Esophagus squamous epithelium (tissue), 5 donors: ENCODE data around the gene NACC1. TPM values are rescaled to one million over a fixed set of nuclear protein-coding genes. Genes with fewer than 3 reads are reported as not detected.

Source experiments
- DNase-seq: peaks from one replicate; lab custom pipeline; 2025; lab: John Stamatoyannopoulos, UW
- H3K27ac ChIP-seq, 4 donors: fragments of 200-600 bp; sonication (generic); one replicate each; pipeline ENCODE4 v1.5.1; 2016 to 2019; ENCODE audit warnings: mild to moderate bottlenecking in 1 of 4
- H3K27me3 ChIP-seq, 4 donors: fragments of 200-600 bp; sonication (generic); 1 replicate in 3 of 4; 2 replicates in 1 of 4; pipeline versions ENCODE4 v1.5.1 to v1.6.0; 2017 to 2021; ENCODE audit warnings: antibody characterized with exemption in 1 of 4
- H3K36me3 ChIP-seq, 3 donors: fragments of 200-600 bp; sonication (generic); one replicate each; pipeline ENCODE4 v1.5.1; 2016 to 2019
- H3K4me1 ChIP-seq, 3 donors: fragments of 200-600 bp; sonication (generic); one replicate each; pipeline ENCODE4 v1.5.1; 2017 to 2019
- H3K4me3 ChIP-seq, 4 donors: fragments of 200-600 bp; sonication (generic); 1 replicate in 3 of 4; 2 replicates in 1 of 4; pipeline ENCODE4 v1.5.1; 2016 to 2019; ENCODE audit warnings: mild to moderate bottlenecking in 2 of 4, moderate library complexity in 1 of 4
- H3K9me3 ChIP-seq, 3 donors: fragments of 200-600 bp; sonication (generic); one replicate each; pipeline ENCODE4 v1.5.1; 2016 to 2019
- CTCF ChIP-seq, 6 experiments: fragments of 450-650 bp in 4 of 6; fragments of 200-600 bp in 2 of 6; sonication (generic) in 2 of 6; IDR thresholded peaks; one replicate each; pipeline ENCODE4 v1.5.1; 2016 to 2019; ENCODE audit warnings: antibody characterized with exemption in 6 of 6, mild to moderate bottlenecking in 4 of 6, moderate library complexity in 4 of 6
- POLR2A ChIP-seq, 4 donors: fragments of 450-650 bp; IDR thresholded peaks; one replicate each; pipeline ENCODE4 v1.6.1; 2017; ENCODE audit warnings: antibody characterized with exemption in 4 of 4, mild to moderate bottlenecking in 4 of 4, moderate library complexity in 3 of 4
- WGBS, 2 donors: methylation state at CpG; one replicate each; pipeline ENCODE4 v1.1.5; 2018; 5-methylcytosine and 5-hydroxymethylcytosine counted together
- intact Hi-C: fragments of 100-400 bp; cut with DNase I; formaldehyde crosslinking; loops from one replicate; pipeline ENCODE4 v1.15.0; 2022
- total RNA-seq, 4 donors: library from RNA; depleted of rRNA; stranded (reverse); fragments of >200 nt; gene quantifications; one replicate each; pipeline ENCODE4 v1.1.0, GENCODE V29; 2016
- donor health status: DM: yes; HTN: yes; CAD: no.

NACC1 gene
- total RNA-seq, 4 donors from 2014 or later, result 26.7 to 45.5 (median 37.1) TPM

GRCh38 chr19:13102416-13102665, 15.7 kb upstream of the NACC1 start:
- peak overlapping the region; percentile 23 to 65 (median 50) for H3K4me3 ChIP-seq
- TF ChIP-seq POLR2A (IDR thresholded peaks at IDR 0.05) (no peak), CTCF (IDR thresholded peaks at IDR 0.05) (no peak)
- peaks cover 0 to 23% (median 0%) of the 10 kb centered on the region in 3 donors for H3K36me3 ChIP-seq
- 0% methylated on average over 2 of the region's 7 CpGs; no CpG with 5 or more reads in 1 of the 2 donors for WGBS, 2 donors
- H3K9me3 ChIP-seq, result no peaks in the 10 kb centered on the region
- H3K4me1 ChIP-seq, result peaks cover 30 to 77% (median 40%) of the 10 kb centered on the region in 3 donors
- no peak for DNase-seq
- H3K27me3 ChIP-seq, result peaks cover 0 to 8% (median 0%) of the 10 kb centered on the region in 4 donors
- intact Hi-C loops, result no loop called here
- H3K27ac ChIP-seq, result peak overlapping the region; percentile 61 to 94 (median 89)

GRCh38 chr19:13102666-13103580, 15.1 kb upstream of the NACC1 start, which contains the start of gene LYL1:
TSS of gene LYL1 (minus strand) at chr19:13102858. CDS start at chr19:13101171, 1,687 bp downstream.
- TF ChIP-seq POLR2A (IDR thresholded peaks at IDR 0.05) (peak in 2 of 4 donors; percentile 18 to 25), CTCF (IDR thresholded peaks at IDR 0.05) (peak in 1 of 6 experiments; percentile 17)
- intact Hi-C loops, result no loop called here
- no peak for DNase-seq
- peaks cover 24 to 71% (median 34%) of the 10 kb centered on the region in 3 donors for H3K4me1 ChIP-seq
- H3K4me3 ChIP-seq, result peak within 1 kb of the TSS; percentile 23 to 65 (median 50)
- peaks cover 0 to 27% (median 0%) of the 10 kb centered on the region in 3 donors for H3K36me3 ChIP-seq
- H3K9me3 ChIP-seq, result no peaks in the 10 kb centered on the region
- WGBS, 2 donors, result 17 to 20% methylated on average over 1 to 2 of the region's 47 CpGs
- H3K27me3 ChIP-seq, result peaks cover 0 to 2% (median 0%) of the 10 kb centered on the region in 4 donors
- H3K27ac ChIP-seq, result peak within 1 kb of the TSS; percentile 61 to 94 (median 92)

- intact Hi-C loops, result no loop called here
- Histone ChIP-seq H3K4me3 (peak overlapping the region; percentile 2 to 65 (median 40)), H3K27ac (peak overlapping the region; percentile 65 to 94 (median 89)), H3K36me3 (peaks cover 0 to 32% (median 0%) of the 10 kb centered on the region in 3 donors), H3K27me3 (no peaks in the 10 kb centered on the region), H3K4me1 (peaks cover 16 to 63% (median 28%) of the 10 kb centered on the region in 3 donors), H3K9me3 (no peaks in the 10 kb centered on the region)
- no peak for TF ChIP-seq POLR2A (IDR thresholded peaks at IDR 0.05)
- TF ChIP-seq CTCF (IDR thresholded peaks at IDR 0.05), result no peak
- WGBS, 2 donors, result 65 to 75% methylated on average over 9 to 11 of the region's 13 CpGs
- DNase-seq, result no peak
Measured at GRCh38 chr19:13103581-13104359, 14.3 kb upstream of the NACC1 start.

- no peaks in the 10 kb centered on the region for H3K9me3 ChIP-seq
- peak overlapping the region; percentile 2 to 55 (median 33) for H3K4me3 ChIP-seq
- peak; percentile 57 for DNase-seq
- TF ChIP-seq POLR2A (IDR thresholded peaks at IDR 0.05), result no peak
- TF ChIP-seq CTCF (IDR thresholded peaks at IDR 0.05), result peak; percentile 46 to 90 (median 71)
- peaks cover 0 to 38% (median 5%) of the 10 kb centered on the region in 3 donors for H3K36me3 ChIP-seq
- intact Hi-C loops, result no loop called here
- H3K4me1 ChIP-seq, result peaks cover 11 to 57% (median 26%) of the 10 kb centered on the region in 3 donors
- H3K27me3 ChIP-seq, result no peaks in the 10 kb centered on the region
- WGBS, 2 donors, result 40 to 60% methylated on average over 1 to 13 of the region's 33 CpGs
- H3K27ac ChIP-seq, result peak overlapping the region; percentile 65 to 94 (median 88)
Measured at GRCh38 chr19:13104360-13104847, 13.7 kb upstream of the NACC1 start.
